Measurements from ENCODE around the gene KLF2. TPM values are rescaled to one million over a fixed set of nuclear protein-coding genes. Genes with fewer than 3 reads are reported as not detected.
A peak's percentile ranks its signal among the peaks of the same experiment; 100 is the strongest.

KLF2 gene
- total RNA-seq, 3 donors from 2014 or later (not counting 1 experiment from before 2014, with no cell fraction given) = 246 to 645 (median 377) TPM

GRCh38 chr19:16349551-16350152 lies 25.0 kb downstream of the KLF2 start:
- Histone ChIP-seq H3K4me3 (ENCODE audit: low read length) (no peak overlapping the region), H3K27ac (ENCODE audit: low read length) (no peak overlapping the region), H3K9me3 (ENCODE audit: control insufficient read depth, insufficient read depth, low read length) (no peaks in the 10 kb centered on the region), H3K4me1 (ENCODE audit: control insufficient read depth, insufficient read depth, low read length) (peaks cover 13% of the 10 kb centered on the region), H3K27me3 (ENCODE audit: control insufficient read depth, insufficient read depth, low read length) (no peaks in the 10 kb centered on the region), H3K36me3 (ENCODE audit: control insufficient read depth, insufficient read depth, low read length) (no peaks in the 10 kb centered on the region)
- DNase-seq (no peak), ATAC-seq (no peak)
- intact Hi-C loops (cut with micrococcal nuclease) = no loop called here
- Mint-ChIP-seq H3K4me3 (no peak overlapping the region), H3K27ac (no peak overlapping the region), H3K36me3 (no peaks in the 10 kb centered on the region), H3K9me3 (no peaks in the 10 kb centered on the region), H3K4me1 (peaks cover 5 to 20% of the 10 kb centered on the region in 2 donors), H3K27me3 (ENCODE audit: low read depth in 2 of 2) (no peaks in the 10 kb centered on the region)
- TF ChIP-seq CTCF (IDR thresholded peaks at IDR 0.05) = no peak
- WGBS (ENCODE audit: insufficient coverage) = 97% methylated on average over 11 of the region's 13 CpGs

GRCh38 chr19:16351133-16351809 lies 26.6 kb downstream of the KLF2 start:
- H3K27me3 Mint-ChIP-seq (ENCODE audit: low read depth in 2 of 2) = no peaks in the 10 kb centered on the region
- H3K36me3 Mint-ChIP-seq = no peaks in the 10 kb centered on the region
- H3K4me3 Mint-ChIP-seq = no peak overlapping the region
- Histone ChIP-seq H3K4me1 (ENCODE audit: control insufficient read depth, insufficient read depth, low read length) (peaks cover 22% of the 10 kb centered on the region), H3K4me3 (ENCODE audit: low read length) (no peak overlapping the region), H3K9me3 (ENCODE audit: control insufficient read depth, insufficient read depth, low read length) (no peaks in the 10 kb centered on the region), H3K27ac (ENCODE audit: low read length) (no peak overlapping the region), H3K36me3 (ENCODE audit: control insufficient read depth, insufficient read depth, low read length) (no peaks in the 10 kb centered on the region), H3K27me3 (ENCODE audit: control insufficient read depth, insufficient read depth, low read length) (no peaks in the 10 kb centered on the region)
- 69% methylated on average over 11 of the region's 11 CpGs for WGBS (ENCODE audit: insufficient coverage)
- no peak for ATAC-seq
- TF ChIP-seq CTCF (IDR thresholded peaks at IDR 0.05) = no peak
- no peak overlapping the region for H3K27ac Mint-ChIP-seq
- peak in 1 of 2 donors; percentile 32 for DNase-seq
- H3K4me1 Mint-ChIP-seq = peaks cover 4 to 22% of the 10 kb centered on the region in 2 donors
- intact Hi-C loops (cut with micrococcal nuclease) = no loop called here
- no peaks in the 10 kb centered on the region for H3K9me3 Mint-ChIP-seq

- peaks cover 15 to 35% of the 10 kb centered on the region in 2 donors for H3K4me1 Mint-ChIP-seq
- ATAC-seq = peak; percentile 58 to 90 (median 70)
- DNase-seq = peak in 1 of 2 donors; percentile 55
Observed at GRCh38 chr19:16355293-16356043, 30.8 kb downstream of the KLF2 start.

More at GRCh38 chr19:16355293-16356043, 30.8 kb downstream of the KLF2 start:
- no peaks in the 10 kb centered on the region for H3K36me3 ChIP-seq (ENCODE audit: control insufficient read depth, insufficient read depth, low read length)
- peaks cover 54% of the 10 kb centered on the region for H3K4me1 ChIP-seq (ENCODE audit: control insufficient read depth, insufficient read depth, low read length)
- Mint-ChIP-seq H3K4me3 (peak overlapping the region; percentile 71), H3K36me3 (no peaks in the 10 kb centered on the region), H3K9me3 (no peaks in the 10 kb centered on the region), H3K27me3 (ENCODE audit: low read depth in 2 of 2) (no peaks in the 10 kb centered on the region), H3K27ac (peak overlapping the region; percentile 26 to 65)
- 79% methylated on average over 37 of the region's 39 CpGs for WGBS (ENCODE audit: insufficient coverage)
- TF ChIP-seq CTCF (IDR thresholded peaks at IDR 0.05) = no peak
- no peaks in the 10 kb centered on the region for H3K9me3 ChIP-seq (ENCODE audit: control insufficient read depth, insufficient read depth, low read length)
- H3K4me3 ChIP-seq (ENCODE audit: low read length) = no peak overlapping the region
- intact Hi-C loops (cut with micrococcal nuclease) = no loop called here
- no peak overlapping the region for H3K27ac ChIP-seq (ENCODE audit: low read length)
- H3K27me3 ChIP-seq (ENCODE audit: control insufficient read depth, insufficient read depth, low read length) = no peaks in the 10 kb centered on the region

All from natural killer cell (primary cell).